SU-DHL-6 (cell line): ENCODE results near the gene SNN.

Source experiments
- H2AFZ ChIP-seq: fragments of 200-600 bp; sonication (generic); 2 replicates; pipeline ENCODE4 v1.6.1; 2014; ENCODE audit warnings: low read depth, mild to moderate bottlenecking, moderate library complexity, mixed read lengths, antibody characterized with exemption, low read length; ENCODE audit not compliant: severe bottlenecking
- H3F3A ChIP-seq: fragments of 200-600 bp; shearing (Covaris generic); 2 replicates; pipeline ENCODE4 v1.6.0; 2016; ENCODE audit warnings: antibody characterized with exemption, mild to moderate bottlenecking; ENCODE audit not compliant: insufficient read depth
- H3K27ac ChIP-seq: fragments of 200-600 bp; sonication (generic); 2 replicates; pipeline ENCODE4 v1.5.1; 2016; ENCODE audit warnings: low read depth, mild to moderate bottlenecking, low read length, moderate library complexity, mixed read lengths
- H3K27me3 ChIP-seq: fragments of 200-600 bp; sonication (generic), shearing (Covaris generic); 2 replicates; pipeline ENCODE4 v1.6.0; 2014; ENCODE audit warnings: mild to moderate bottlenecking, low read length
- H3K36me3 ChIP-seq: fragments of 200-600 bp; sonication (generic); 2 replicates; pipeline ENCODE4 v1.6.1; 2014; ENCODE audit warnings: mild to moderate bottlenecking, low read length, mixed read lengths
- H3K4me2 ChIP-seq: fragments of 300-600, 200-600 bp; shearing (Covaris generic), sonication (generic); 2 replicates; pipeline ENCODE4 v1.6.0; 2014; ENCODE audit warnings: low read length, low read depth, mild to moderate bottlenecking; ENCODE audit not compliant: poor library complexity, severe bottlenecking
- H3K4me3 ChIP-seq: fragments of 200-600 bp; sonication (generic); 2 replicates; pipeline ENCODE4 v1.5.1; 2014; ENCODE audit warnings: antibody characterized with exemption, low read length, mild to moderate bottlenecking, mixed read lengths; ENCODE audit not compliant: insufficient read depth, poor library complexity, severe bottlenecking
- H3K79me2 ChIP-seq: fragments of 200-600 bp; sonication (generic); 2 replicates; pipeline ENCODE4 v1.6.1; 2014; ENCODE audit warnings: mild to moderate bottlenecking, low read length, moderate library complexity; ENCODE audit not compliant: insufficient read depth
- H3K9ac ChIP-seq: fragments of 200-600 bp; sonication (generic); 2 replicates; pipeline ENCODE4 v1.7.0; 2014; ENCODE audit warnings: mild to moderate bottlenecking, low read length
- H3K9me2 ChIP-seq: fragments of 200-600 bp; sonication (generic); replicated peaks from 2 replicates; pipeline ENCODE4 v1.6.1; 2014; ENCODE audit warnings: low read length; ENCODE audit not compliant: insufficient read depth
- H3K9me3 ChIP-seq: fragments of 200-600 bp; sonication (generic); 2 replicates; pipeline ENCODE4 v1.6.1; 2014; ENCODE audit warnings: low read length, mixed read lengths; ENCODE audit not compliant: insufficient read depth
- H4K20me1 ChIP-seq: fragments of 200-600 bp; sonication (generic); 2 replicates; pipeline ENCODE4 v1.6.1; 2014; ENCODE audit warnings: low read depth, mild to moderate bottlenecking, antibody characterized with exemption, low read length, moderate library complexity, mixed read lengths
- EZH2phosphoT487 ChIP-seq: fragments of 200-600 bp; sonication (generic), shearing (Covaris generic); conservative IDR thresholded peaks from 2 replicates; pipeline ENCODE4 v1.6.1; 2018; ENCODE audit warnings: mild to moderate bottlenecking, antibody characterized with exemption, low read length, moderate library complexity, mixed read lengths
- TF ChIP-seq, protein P1 (sequence below): fragments of 200-600 bp; sonication (generic); IDR thresholded peaks from one replicate; pipeline ENCODE4 v1.5.1; 2017; ENCODE audit warnings: antibody characterized with exemption, mild to moderate bottlenecking, low read length, moderate library complexity; ENCODE audit not compliant: insufficient read depth, poor library complexity, severe bottlenecking

Gene SNN

DNA sequence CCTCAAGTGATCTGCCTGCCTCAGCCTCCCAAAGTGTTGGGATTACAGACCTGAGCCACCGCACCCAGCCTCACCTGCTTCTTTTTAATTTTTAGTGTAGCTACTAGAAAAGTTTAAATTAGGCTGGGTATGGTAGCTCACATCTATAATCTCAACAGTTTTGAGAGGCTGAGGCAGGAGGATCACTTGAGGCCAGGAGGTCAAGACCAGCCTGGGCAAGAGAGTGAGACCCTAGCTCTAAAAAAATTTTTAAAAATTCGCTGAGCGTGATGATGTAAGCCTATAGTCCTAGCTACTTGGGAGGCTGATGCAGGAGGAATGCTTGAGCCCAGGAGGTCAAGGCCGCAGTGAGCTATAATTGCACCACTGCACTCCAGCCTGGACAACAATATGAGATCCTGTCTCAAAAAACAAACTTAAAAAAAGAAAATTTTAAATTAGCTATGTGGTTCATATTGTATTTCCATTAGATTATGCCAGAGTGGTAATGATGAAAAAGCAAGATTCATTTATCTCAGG lies 39.5 kb downstream of the SNN start:
- Histone ChIP-seq H3F3A (0 out of 2 replicates have a peak, but pooled peaks cover 3% of the 10 kb centered on the region), H2AFZ (no peak overlapping the region), H4K20me1 (no peaks in the 10 kb centered on the region), H3K4me2 (no peak overlapping the region), H3K27me3 (no peaks in the 10 kb centered on the region), H3K9me2 (no peaks in the 10 kb centered on the region), H3K9me3 (no peaks in the 10 kb centered on the region), H3K79me2 (peaks cover 13% of the 10 kb centered on the region), H3K27ac (no peak overlapping the region), H3K4me3 (no peak overlapping the region), H3K36me3 (peaks cover 2% of the 10 kb centered on the region; the same call in 1 of the 2 replicates), H3K9ac (no peak overlapping the region)
- TF ChIP-seq, protein P1, sequence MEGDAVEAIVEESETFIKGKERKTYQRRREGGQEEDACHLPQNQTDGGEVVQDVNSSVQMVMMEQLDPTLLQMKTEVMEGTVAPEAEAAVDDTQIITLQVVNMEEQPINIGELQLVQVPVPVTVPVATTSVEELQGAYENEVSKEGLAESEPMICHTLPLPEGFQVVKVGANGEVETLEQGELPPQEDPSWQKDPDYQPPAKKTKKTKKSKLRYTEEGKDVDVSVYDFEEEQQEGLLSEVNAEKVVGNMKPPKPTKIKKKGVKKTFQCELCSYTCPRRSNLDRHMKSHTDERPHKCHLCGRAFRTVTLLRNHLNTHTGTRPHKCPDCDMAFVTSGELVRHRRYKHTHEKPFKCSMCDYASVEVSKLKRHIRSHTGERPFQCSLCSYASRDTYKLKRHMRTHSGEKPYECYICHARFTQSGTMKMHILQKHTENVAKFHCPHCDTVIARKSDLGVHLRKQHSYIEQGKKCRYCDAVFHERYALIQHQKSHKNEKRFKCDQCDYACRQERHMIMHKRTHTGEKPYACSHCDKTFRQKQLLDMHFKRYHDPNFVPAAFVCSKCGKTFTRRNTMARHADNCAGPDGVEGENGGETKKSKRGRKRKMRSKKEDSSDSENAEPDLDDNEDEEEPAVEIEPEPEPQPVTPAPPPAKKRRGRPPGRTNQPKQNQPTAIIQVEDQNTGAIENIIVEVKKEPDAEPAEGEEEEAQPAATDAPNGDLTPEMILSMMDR = no peak
- TF ChIP-seq EZH2phosphoT487 = no peak

GRCh38 chr16:11708421-11708820 lies 40.2 kb downstream of the SNN start:
- Histone ChIP-seq H4K20me1 (no peaks in the 10 kb centered on the region), H3F3A (0 out of 2 replicates have a peak, but pooled peaks cover 3% of the 10 kb centered on the region), H3K4me2 (no peak overlapping the region), H3K27ac (no peak overlapping the region), H3K36me3 (no peaks in the 10 kb centered on the region; the same call in 1 of the 2 replicates), H2AFZ (no peak overlapping the region), H3K9me3 (no peaks in the 10 kb centered on the region), H3K9ac (no peak overlapping the region), H3K27me3 (no peaks in the 10 kb centered on the region), H3K9me2 (no peaks in the 10 kb centered on the region), H3K4me3 (no peak overlapping the region), H3K79me2 (peaks cover 11% of the 10 kb centered on the region)
- TF ChIP-seq EZH2phosphoT487 = no peak
- TF ChIP-seq, protein P1 = no peak

GRCh38 chr16:11711662-11712061 lies 43.4 kb downstream of the SNN start:
- no peaks in the 10 kb centered on the region for H3K9me2 ChIP-seq
- no peaks in the 10 kb centered on the region for H3K27me3 ChIP-seq
- H3F3A ChIP-seq = peaks cover 9% of the 10 kb centered on the region; the same call in 1 of the 2 replicates
- no peaks in the 10 kb centered on the region for H3K9me3 ChIP-seq
- H3K9ac ChIP-seq = no peak overlapping the region
- H2AFZ ChIP-seq = no peak overlapping the region
- H3K36me3 ChIP-seq = peaks cover 3% of the 10 kb centered on the region; the same call in 1 of the 2 replicates
- no peaks in the 10 kb centered on the region for H4K20me1 ChIP-seq
- H3K79me2 ChIP-seq = peaks cover 5% of the 10 kb centered on the region
- H3K4me2 ChIP-seq = no peak overlapping the region
- no peak overlapping the region for H3K4me3 ChIP-seq
- no peak overlapping the region for H3K27ac ChIP-seq
- TF ChIP-seq, protein P1 = no peak
- no peak for TF ChIP-seq EZH2phosphoT487
